CD4-positive, alpha-beta T cell treated with Interferon alpha-2 for 1 hour (primary cell): ENCODE measurements around the gene ADARB2.

Source experiments
- DNase-seq, 2 donors: peaks; one replicate each; pipeline ENCODE4 v3.0.0-alpha.2; 2020 to 2022

ADARB2 gene

DNA sequence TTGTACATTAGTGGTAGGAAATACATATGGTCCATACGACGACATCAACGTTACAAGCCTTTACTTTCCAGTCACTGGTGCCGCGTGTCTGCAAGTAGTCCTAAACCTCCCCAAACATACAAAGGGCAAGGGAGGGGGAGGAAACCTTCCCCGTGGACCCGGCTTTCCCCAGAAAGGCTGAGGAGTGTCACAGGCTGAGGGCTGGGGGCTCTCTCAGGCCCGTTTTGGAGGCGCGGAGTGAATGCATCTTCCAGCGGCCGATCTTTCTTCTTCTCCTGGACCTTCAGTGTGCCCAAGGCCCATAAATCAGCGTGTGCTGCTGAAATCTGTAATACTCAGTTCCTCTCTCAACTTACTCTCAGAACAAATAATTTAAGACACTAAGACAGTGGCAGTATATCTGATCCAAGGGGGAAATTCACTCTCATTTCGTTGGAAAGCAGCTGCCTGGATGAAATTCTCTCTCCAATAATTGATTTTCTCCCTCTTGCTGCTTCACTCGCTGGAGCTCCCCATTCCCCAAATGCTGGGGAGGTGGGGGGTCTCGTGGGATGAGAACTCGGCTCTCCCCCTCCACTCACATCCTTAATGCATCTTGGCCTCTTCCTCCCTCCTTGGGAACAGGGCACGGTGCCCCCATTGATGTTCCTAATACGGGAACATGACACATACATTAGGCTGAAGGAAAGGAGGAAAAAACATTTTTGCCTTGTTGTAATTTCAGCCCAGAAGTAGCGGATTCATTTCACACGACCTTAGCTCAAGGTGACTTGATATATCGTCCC, 126.1 kb downstream of the ADARB2 start:
- DNase-seq = no peak

DNA sequence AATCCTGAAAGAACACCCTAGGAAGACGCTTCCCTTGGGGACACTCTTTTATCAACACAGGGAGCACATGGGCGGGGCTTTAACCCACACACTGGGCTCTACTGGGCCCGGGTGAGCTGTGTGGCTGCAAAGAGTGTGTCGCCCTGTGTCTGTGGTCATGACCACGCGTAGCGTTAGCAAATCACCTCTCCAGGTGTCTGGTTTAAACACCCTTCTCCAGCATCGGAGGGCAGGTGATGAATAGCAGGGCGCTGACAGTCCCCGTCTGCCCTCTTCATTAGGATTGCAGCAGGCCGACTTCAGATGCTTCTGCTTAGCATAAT, 127.7 kb downstream of the ADARB2 start:
- no peak for DNase-seq

- no peak for DNase-seq
Measured at GRCh38 chr10:1608851-1609647, 128.3 kb downstream of the ADARB2 start.

DNA sequence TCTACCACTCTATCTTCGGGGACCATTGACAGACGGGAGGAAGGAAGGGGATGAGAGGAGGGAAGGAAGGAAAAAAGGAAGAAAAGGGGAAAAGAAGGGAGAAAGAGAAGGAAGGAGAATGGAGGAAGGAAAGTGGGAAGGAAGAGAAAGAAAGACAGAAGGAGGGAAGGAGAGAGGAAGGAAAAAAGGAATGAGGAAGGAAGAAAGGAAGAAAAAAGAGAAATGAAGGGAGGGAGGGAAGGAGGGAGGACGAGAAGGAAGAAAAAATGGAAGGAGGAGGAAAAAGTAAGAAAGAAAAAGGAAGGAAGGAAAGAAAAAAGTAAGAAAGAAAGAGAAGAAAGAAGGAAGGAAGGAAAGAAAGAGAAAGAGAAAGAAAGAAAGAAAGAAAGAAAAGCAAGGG, 128.9 kb downstream of the ADARB2 start:
- no peak for DNase-seq

DNA sequence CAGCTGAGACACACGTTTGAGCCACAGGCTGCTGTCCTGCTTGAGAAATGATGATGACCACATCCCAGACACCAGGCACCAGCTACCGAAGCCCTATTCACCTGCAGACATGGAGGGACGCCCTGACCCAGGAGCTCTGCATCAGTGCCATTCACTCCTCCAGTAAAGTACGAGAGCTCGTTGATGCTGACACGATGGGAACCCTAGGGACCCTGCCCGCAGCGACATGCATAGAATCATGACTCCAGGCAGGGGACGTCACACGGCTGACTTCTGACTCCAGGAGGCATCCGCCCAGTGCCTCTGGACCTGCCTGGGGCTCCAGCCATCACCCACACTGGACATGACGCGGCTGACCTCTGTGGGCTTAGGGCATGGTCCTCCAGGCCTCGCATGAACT, 129.9 kb downstream of the ADARB2 start:
- DNase-seq = no peak

- no peak for DNase-seq
Measured at GRCh38 chr10:1605999-1606940, 131.1 kb downstream of the ADARB2 start.

DNA sequence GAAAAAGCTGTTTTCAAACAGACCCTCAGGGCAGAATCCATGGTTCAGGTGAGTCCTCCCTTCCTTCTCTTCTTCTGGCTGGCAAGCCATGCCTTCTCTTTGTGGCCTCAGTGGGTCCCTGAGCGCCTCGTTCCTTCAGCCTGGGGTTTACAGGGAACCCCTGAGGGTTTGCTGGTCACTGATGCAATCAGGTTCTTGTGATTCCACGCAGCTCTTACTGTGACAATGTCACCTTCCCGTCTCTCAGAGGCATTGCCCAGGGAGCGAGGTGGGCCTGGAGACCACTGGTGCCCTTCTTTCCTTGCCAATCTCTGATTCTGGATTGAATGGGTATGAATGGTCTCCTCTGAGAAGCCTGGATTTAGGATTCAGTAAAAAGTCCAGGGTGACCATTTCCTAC, 132.2 kb downstream of the ADARB2 start:
- DNase-seq = no peak

DNA sequence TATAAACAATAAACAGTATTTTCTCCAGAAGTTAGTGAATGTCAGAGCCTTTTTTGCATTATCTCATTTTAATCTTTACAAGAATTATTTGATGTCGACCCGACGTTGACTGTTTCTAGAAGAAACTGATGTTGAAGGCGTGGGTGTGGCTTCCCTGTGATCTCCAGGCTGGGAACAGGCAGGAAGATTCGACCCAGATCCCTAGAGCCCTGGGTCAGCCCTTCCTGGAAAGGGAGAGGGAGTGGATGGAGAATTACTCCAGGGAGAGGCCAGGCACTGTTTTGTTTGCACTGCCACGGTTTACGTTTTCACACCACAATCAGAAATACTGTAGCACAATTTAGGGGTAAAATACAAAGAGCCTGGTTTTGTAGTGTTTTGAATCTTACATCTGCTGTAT, 133.1 kb downstream of the ADARB2 start:
- DNase-seq = no peak

DNA sequence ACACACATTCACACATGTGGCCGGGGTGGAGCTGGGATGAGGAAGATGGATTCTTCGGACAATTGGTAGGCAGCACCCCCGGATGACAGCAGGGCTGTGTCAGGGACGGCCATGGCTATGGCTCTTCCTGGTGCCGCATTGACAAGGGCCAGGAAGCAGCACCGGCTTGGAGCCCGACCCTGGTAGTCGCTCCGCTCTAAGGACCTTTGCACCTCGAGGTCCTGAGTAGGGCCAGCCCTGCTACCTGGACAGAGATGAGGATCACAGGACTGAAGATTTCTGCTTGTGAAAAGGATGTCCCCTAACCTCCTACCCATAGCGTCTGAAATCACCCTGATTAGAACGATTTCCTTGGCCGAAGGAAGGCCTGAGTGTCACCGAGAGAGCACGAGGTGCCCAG, 134.1 kb downstream of the ADARB2 start:
- no peak for DNase-seq

DNA sequence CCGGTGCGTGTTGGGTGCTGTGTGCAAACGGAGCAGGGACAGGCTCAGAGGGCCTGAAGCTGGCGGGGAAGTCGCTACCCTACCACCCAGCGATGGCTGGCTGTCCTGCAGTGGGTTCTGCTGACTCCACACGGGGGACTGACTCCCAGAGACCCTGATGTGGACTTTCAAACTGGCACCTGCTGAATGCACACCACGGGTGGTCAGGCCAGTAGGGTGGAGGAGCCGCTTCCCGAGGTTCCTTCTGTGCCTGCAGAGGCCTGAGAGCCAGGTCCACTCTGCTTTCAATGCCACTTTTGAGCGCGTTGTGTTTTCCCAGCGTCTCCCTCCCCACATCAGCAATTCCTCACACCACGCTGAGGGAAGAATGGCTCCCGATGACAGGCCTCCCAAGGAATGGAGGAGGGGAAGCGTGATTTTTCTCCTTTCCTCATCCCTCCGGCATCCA, 135.3 kb downstream of the ADARB2 start:
- DNase-seq = no peak

DNA sequence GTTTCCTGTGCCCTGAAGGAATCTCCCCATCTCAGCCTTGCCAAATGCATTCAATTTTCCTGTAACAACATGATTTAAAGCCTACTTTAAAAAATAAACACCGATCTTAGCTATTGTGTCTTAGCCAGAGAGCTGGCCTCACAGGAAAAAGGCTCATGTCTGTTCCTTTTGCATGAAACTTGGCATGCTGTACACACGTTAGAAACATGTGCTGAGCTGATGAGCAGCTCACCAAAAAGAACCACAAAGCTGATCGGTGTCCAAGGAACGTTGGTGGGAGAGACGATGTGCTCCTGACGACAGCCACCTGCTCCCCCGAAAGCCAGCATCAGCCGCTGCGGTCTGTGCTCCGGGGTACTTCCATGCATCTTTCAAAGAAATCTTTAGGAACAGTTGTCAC, 135.9 kb downstream of the ADARB2 start:
- no peak for DNase-seq

DNA sequence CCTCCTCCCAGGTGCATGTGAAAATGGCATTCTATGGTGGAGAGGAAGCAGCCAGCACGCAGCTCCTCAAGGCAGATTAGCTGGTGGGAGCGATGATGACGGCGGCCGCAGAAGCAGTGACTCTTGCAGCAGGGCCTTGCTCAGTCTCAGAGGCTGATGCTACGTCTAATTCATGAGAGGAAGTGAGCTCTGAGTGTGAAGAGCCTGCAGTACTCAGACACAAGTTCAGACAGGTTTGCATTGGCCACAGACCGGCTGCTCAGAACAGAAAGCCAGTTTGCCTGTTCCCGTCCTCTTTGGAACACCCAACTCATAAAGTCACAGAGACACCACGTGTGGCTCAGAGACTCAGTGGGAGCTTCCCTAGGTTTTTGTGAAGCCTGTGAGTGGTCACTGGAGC, 136.5 kb downstream of the ADARB2 start:
- no peak for DNase-seq

GRCh38 chr10:1598393-1599153, 138.8 kb downstream of the ADARB2 start:
- DNase-seq = no peak

GRCh38 chr10:1597370-1598146, 139.8 kb downstream of the ADARB2 start:
- DNase-seq = no peak

DNA sequence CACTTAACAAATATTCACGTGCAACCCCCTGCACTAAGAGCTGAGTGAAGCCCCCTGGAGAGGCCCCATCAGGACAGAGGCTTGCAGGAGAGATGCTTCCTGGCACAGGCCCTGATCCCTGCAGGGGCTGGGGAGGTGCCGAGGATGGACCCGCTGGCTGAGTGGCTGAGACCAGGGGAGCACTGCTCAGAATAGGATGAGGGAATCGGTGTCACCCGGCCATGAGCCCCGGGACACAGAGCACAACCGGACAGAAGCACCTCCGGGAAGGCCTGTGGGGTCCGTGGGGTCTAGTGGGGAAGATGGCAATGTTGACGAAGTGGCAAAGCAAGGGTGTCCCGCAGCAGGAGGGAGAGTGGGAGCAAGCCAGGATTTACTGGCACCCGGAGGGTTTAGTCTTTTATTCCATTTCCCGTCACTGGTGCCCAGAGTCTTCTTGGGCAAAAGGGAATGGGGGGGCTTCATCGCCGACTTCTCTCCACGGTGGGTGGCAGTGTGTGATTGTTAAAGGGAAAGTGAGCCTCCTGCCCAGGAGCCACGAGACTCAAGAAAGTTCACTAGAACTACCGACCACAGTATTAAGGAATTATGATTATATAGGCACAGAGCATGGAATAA, 140.7 kb downstream of the ADARB2 start:
- DNase-seq = no peak

- DNase-seq = no peak
Measured at GRCh38 chr10:1595726-1596125, 141.6 kb downstream of the ADARB2 start.

DNA sequence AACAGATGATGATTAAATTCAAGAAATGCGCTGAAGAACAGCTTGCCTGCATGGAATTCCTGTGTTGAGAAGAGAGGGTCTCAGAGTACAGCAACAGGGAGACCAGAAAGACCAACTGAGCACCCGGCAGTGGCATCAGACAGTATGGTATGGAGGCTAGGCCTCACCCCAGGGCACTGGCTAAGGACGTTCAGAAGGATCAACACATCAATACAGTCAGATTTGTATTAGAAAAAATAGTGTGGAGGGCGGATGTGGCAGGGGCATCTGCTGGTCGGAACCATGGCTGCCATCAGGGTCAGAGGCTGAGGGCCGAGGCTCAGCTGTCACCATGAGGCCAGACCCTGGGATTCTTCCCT, 142.1 kb downstream of the ADARB2 start:
- DNase-seq = no peak

GRCh38 chr10:1594372-1595241, 142.7 kb downstream of the ADARB2 start:
- no peak for DNase-seq

DNA sequence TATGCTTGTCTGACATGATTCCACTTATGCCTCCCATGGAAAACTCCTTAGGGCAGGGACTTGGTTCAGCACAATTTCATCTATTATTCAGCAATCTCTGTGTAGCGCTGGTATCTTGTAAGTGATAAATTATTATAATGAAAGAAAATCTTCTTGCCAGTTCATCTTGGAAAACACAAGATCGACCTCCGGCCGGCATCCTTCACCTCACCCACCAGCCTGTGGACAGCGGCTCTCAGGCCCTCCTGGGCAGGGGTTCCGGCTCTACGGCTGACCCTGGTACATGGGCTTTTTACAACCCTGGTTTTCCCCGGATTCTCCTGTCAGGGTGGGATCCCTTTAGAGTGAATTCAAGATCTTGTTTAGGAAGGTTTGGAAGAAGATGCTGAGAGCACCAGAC, 145.6 kb downstream of the ADARB2 start:
- no peak for DNase-seq

GRCh38 chr10:1591045-1591444, 146.3 kb downstream of the ADARB2 start:
- DNase-seq = no peak
